GM12878 (cell line): Measurements from ENCODE around the gene DEPDC1B. TPM values are rescaled to one million over a fixed set of nuclear protein-coding genes. Genes with fewer than 3 reads are reported as not detected.
A peak's percentile ranks its signal among the peaks of the same experiment; 100 is the strongest.

Experiments used
- ATAC-seq: fragments of 200-7000 bp; cut with Tn5 transposase; 3 replicates; pipeline ENCODE4 v1.9.1; 2020; ENCODE audit warnings: mild to moderate bottlenecking, moderate library complexity
- BruUV-seq: library from RNA; stranded (reverse); fragments of 400-500 nt; replicated peaks from 2 replicates; lab custom pipeline; 2021; lab: Mats Ljungman, UMichigan
- CTCF ChIA-PET: fragments of 300-600 bp; sonication (Branson Sonifier 250); formaldehyde crosslinking; extraction: SDS; loops from one replicate; lab custom pipeline; 2021; ENCODE audit warnings: inconsistent platforms; lab: Yijun Ruan, JAX
- POLR2A ChIA-PET: fragments of 350-600 bp; formaldehyde crosslinking; extraction: SDS; loops from one replicate; lab custom pipeline; 2021; ENCODE audit warnings: inconsistent platforms; lab: Charles Lee
- RAD21 ChIA-PET: fragments of 300-600 bp; sonication (Branson Sonifier 250); formaldehyde crosslinking; loops from one replicate; lab custom pipeline; 2023; ENCODE audit warnings: antibody characterized with exemption; ENCODE audit not compliant: unreplicated experiment; lab: Charles Lee
- SMC1A ChIA-PET: fragments of 300-600 bp; sonication (Branson Sonifier 250); formaldehyde crosslinking; loops from one replicate; lab custom pipeline; 2023; ENCODE audit not compliant: unreplicated experiment, uncharacterized antibody; lab: Charles Lee
- DNase-seq: peaks from one replicate; pipeline ENCODE4 v3.0.0-alpha.2; 2011; ENCODE audit warnings: low read depth, low spot score
- FAIRE-seq: peaks from 3 replicates; lab custom pipeline; 2011; peaks lifted over from hg19 to GRCh38; lab: Jason Lieb, UNC
- H2AFZ ChIP-seq: 2 replicates; pipeline ENCODE4 v1.6.0; 2011; ENCODE audit warnings: low read depth, low read length, control low read depth; ENCODE audit not compliant: control insufficient read depth
- H3K27ac ChIP-seq: 2 replicates; pipeline ENCODE4 v1.5.1; 2011; ENCODE audit warnings: control low read depth; ENCODE audit not compliant: control insufficient read depth, insufficient read depth
- H3K27me3 ChIP-seq, 2 experiments: replicated peaks in 1 of 2; 2 replicates each; pipeline versions ENCODE4 v1.6.0 to v1.6.1; 2011; ENCODE audit warnings: low read length in 1 of 2; ENCODE audit not compliant: control insufficient read depth in 2 of 2, insufficient read depth in 2 of 2
- H3K36me3 ChIP-seq, 2 experiments: 2 replicates each; pipeline ENCODE4 v1.5.1; 2011; ENCODE audit warnings: low read length in 1 of 2; ENCODE audit not compliant: control insufficient read depth in 2 of 2, insufficient read depth in 2 of 2
- H3K4me1 ChIP-seq: 2 replicates; pipeline ENCODE4 v1.6.1; 2011; ENCODE audit warnings: mild to moderate bottlenecking, low read length, moderate library complexity, mixed read lengths; ENCODE audit not compliant: control insufficient read depth, insufficient read depth
- H3K4me2 ChIP-seq: 2 replicates; pipeline ENCODE4 v1.6.0; 2011; ENCODE audit warnings: control low read depth; ENCODE audit not compliant: control insufficient read depth, insufficient read depth
- H3K4me3 ChIP-seq: fragments of 200-600 bp; sonication (generic); 2 replicates; pipeline ENCODE4 v1.5.1; 2016
- H3K79me2 ChIP-seq: 2 replicates; pipeline ENCODE4 v1.6.0; 2011; ENCODE audit warnings: low read length; ENCODE audit not compliant: control insufficient read depth, insufficient read depth
- H3K9ac ChIP-seq: 2 replicates; pipeline ENCODE4 v1.8.0; 2011; ENCODE audit warnings: low read length, control low read depth, mixed read lengths; ENCODE audit not compliant: control insufficient read depth, insufficient read depth
- H3K9me3 ChIP-seq: replicated peaks from 3 replicates; pipeline ENCODE4 v1.5.1; 2011; ENCODE audit warnings: mild to moderate bottlenecking, low read length; ENCODE audit not compliant: control insufficient read depth, insufficient read depth
- H4K20me1 ChIP-seq: 2 replicates; pipeline ENCODE4 v1.6.0; 2011; ENCODE audit not compliant: control insufficient read depth, insufficient read depth
- FOXM1 ChIP-seq: IDR thresholded peaks from 2 replicates; pipeline ENCODE4 v1.6.1; 2012; ENCODE audit warnings: low read depth, mild to moderate bottlenecking, inconsistent platforms, low read length, moderate library complexity
- JUNB ChIP-seq: IDR thresholded peaks from 2 replicates; pipeline ENCODE4 v1.6.1; 2016; ENCODE audit warnings: antibody characterized with exemption, mild to moderate bottlenecking
- MYB ChIP-seq: fragments of 150-350 bp; IDR thresholded peaks from 2 replicates; pipeline ENCODE4 v1.6.1; 2014; ENCODE audit warnings: mild to moderate bottlenecking, low read depth, low read length, borderline replicate concordance
- PKNOX1 ChIP-seq: fragments of 450-650 bp; IDR thresholded peaks from 2 replicates; pipeline ENCODE4 v1.6.1; 2016; ENCODE audit warnings: mild to moderate bottlenecking
- WRNIP1 ChIP-seq: IDR thresholded peaks from 2 replicates; pipeline ENCODE4 v1.6.1; 2011; ENCODE audit warnings: low read depth, low read length, improper control_type of control experiment, borderline replicate concordance
- WGBS: methylation state at CpG from one replicate; pipeline ENCODE4 v1.1.6; 2016; ENCODE audit warnings: low lambda C conversion rate; ENCODE audit not compliant: insufficient replicate concordance, insufficient coverage; ENCODE audit errors: missing lambda C conversion rate; 5-methylcytosine and 5-hydroxymethylcytosine counted together
- in situ Hi-C: fragments of 300-500 bp; cut with MboI; formaldehyde crosslinking; loops from 9 replicates; pipeline ENCODE4 v1.14.3; 2018; ENCODE audit warnings: mixed read lengths
- intact Hi-C: fragments of 100-400 bp; cut with micrococcal nuclease; formaldehyde crosslinking; loops from one replicate; pipeline ENCODE4 v1.14.2; 2022; ENCODE audit not compliant: unreplicated experiment
- polyA plus RNA-seq, 11 experiments: library from polyadenylated mRNA; depleted of rRNA in 4 of 11; unstranded in 6 of 11; stranded (reverse) in 5 of 11; fragments of >200 nt; fragmentation: Nextera tagmentation in 4 of 11; fragmentation: Illumina TruSeq in 1 of 11; extraction: Ambion mirVana in 4 of 11; extraction: Trizol in 1 of 11; gene quantifications; 1 replicate in 1 of 11; 2 replicates in 10 of 11; pipeline versions ENCODE4 v1.2.1 to v1.2.3, GENCODE V29; 2011 to 2016; ENCODE audit warnings: inconsistent platforms in 2 of 11, missing spikeins in 2 of 11, low read depth in 1 of 11
- total RNA-seq, 4 experiments: library from RNA; depleted of rRNA in 3 of 4; stranded (reverse); fragments of >200 nt in 3 of 4; fragmentation: Illumina TruSeq in 1 of 4; extraction: Trizol in 1 of 4; gene quantifications; 2 replicates each; pipeline versions ENCODE4 v1.2.1 to v1.2.3, GENCODE V29; 2013 to 2021

DEPDC1B gene
- total and polyA plus RNA-seq, 10 of the 15 experiments (the other 5 are each of a cell fraction or from before 2014, with no cell fraction given) = 29.7 to 56.5 (median 35.5) TPM

DNA sequence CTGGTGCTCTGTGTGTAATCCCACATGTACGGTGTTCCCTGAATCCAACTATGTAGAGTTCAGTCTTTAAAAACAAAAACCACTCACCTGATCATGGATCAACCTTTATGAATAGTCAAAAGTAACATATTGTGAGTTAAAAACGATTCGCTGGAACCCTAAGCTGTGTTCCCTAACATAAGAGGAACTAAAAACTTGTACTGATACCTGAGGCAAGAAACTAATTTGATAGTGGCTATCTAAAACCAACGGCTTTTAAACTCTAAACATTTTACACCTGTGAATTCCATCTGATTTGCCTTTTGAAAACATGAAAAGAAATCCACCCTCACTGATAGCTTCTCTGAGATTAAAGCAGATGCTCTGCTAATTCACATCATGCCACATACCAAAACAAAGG lies 101.5 kb downstream of the DEPDC1B start:
- WGBS = 60% methylated on average over 4 of the region's 4 CpGs
- Histone ChIP-seq H3K4me1 (peaks cover 26% of the 10 kb centered on the region), H3K9ac (no peak overlapping the region), H3K4me2 (peak overlapping the region; percentile 80), H3K9me3 (no peaks in the 10 kb centered on the region), H2AFZ (no peak overlapping the region; the same call in 1 of the 2 replicates), H3K27me3 (no peaks in the 10 kb centered on the region), H3K36me3 (no peaks in the 10 kb centered on the region; a peak in 1 of 4 replicates), H3K27ac (peak overlapping the region; percentile 65), H3K79me2 (no peaks in the 10 kb centered on the region), H3K4me3 (no peak overlapping the region), H4K20me1 (no peaks in the 10 kb centered on the region)
- CTCF ChIA-PET = interaction anchor here (0.8 to 1.5 kb wide), 6 partner anchors 14 to 216 kb away, joined by 3 to 5 read pairs (median 3); no protein-coding TSS in a partner anchor
- FAIRE-seq (no peak), ATAC-seq (peak; percentile 82), DNase-seq (no peak)
- no TSS peak for BruUV-seq
- in situ Hi-C loops (no loop called here), intact Hi-C loops (loop anchor here (5.0 kb wide), 1 partner anchor 786 kb away; no protein-coding TSS in a partner anchor)
- RAD21 ChIA-PET = interaction anchor here (0.8 to 2.0 kb wide), 9 partner anchors 9 to 216 kb away, joined by 3 to 14 read pairs (median 3); no protein-coding TSS in a partner anchor
- SMC1A ChIA-PET = interaction anchor here (0.7 to 2.7 kb wide), 15 partner anchors 11 to 312 kb away, joined by 3 to 14 read pairs (median 4); no protein-coding TSS in a partner anchor
- no peak for TF ChIP-seq MYB
- no peak for TF ChIP-seq PKNOX1
- no peak for TF ChIP-seq WRNIP1
- 0 out of 2 replicates have a peak, but pooled peaks have one; percentile 10 for TF ChIP-seq FOXM1
- peak; percentile 46 for TF ChIP-seq JUNB
- POLR2A ChIA-PET = interaction anchor here (0.5 to 1.4 kb wide), 3 partner anchors 13 to 721 kb away, joined by 3 to 4 read pairs (median 3); no protein-coding TSS in a partner anchor
